Left lung (tissue), 10 donors: ENCODE data around the gene POFUT2. TPM values are rescaled to one million over a fixed set of nuclear protein-coding genes. Genes with fewer than 3 reads are reported as not detected.

Experiments used
- ATAC-seq: fragments of 200-7000 bp; cut with Tn5 transposase; one replicate; pipeline ENCODE4 v1.9.1; 2020; ENCODE audit warnings: moderate library complexity
- DNase-seq, 4 donors: peaks; one replicate each; pipeline ENCODE4 v3.0.0-alpha.2; 2013 to 2020
- H3K27ac ChIP-seq, 2 donors: fragments of 200-600 bp; sonication (generic) in 1 of 2; one replicate each; pipeline versions ENCODE4 v1.5.0 to v1.8.0; 2020 to 2021
- H3K27me3 ChIP-seq, 2 donors: fragments of 200-600 bp; sonication (generic) in 1 of 2; one replicate each; pipeline versions ENCODE4 v1.5.0 to v1.8.0; 2020 to 2021
- H3K36me3 ChIP-seq, 2 donors: fragments of 200-600 bp; sonication (generic) in 1 of 2; one replicate each; pipeline versions ENCODE4 v1.5.0 to v1.8.0; 2020 to 2021
- H3K4me1 ChIP-seq, 2 donors: fragments of 200-600 bp; one replicate each; pipeline ENCODE4 v1.8.0; 2021
- H3K4me3 ChIP-seq, 2 donors: fragments of 200-600 bp; sonication (generic) in 1 of 2; one replicate each; pipeline versions ENCODE4 v1.5.0 to v1.8.0; 2020 to 2021; ENCODE audit warnings: mild to moderate bottlenecking in 1 of 2
- H3K9me3 ChIP-seq, 2 donors: fragments of 200-600 bp; sonication (generic) in 1 of 2; one replicate each; pipeline versions ENCODE4 v1.5.0 to v1.8.0; 2020 to 2021
- intact Hi-C, 2 donors: fragments of 100-400 bp; cut with DNase I; formaldehyde crosslinking; loops; one replicate each; pipeline versions ENCODE4 v1.11.2 to v1.14.2; 2022
- polyA plus RNA-seq, 6 donors: library from polyadenylated mRNA; unstranded; fragments of 120-200 nt; gene quantifications; one replicate each; pipeline ENCODE4 v1.2.1, GENCODE V29; 2013; ENCODE audit not compliant: insufficient read length in 6 of 6
- total RNA-seq, 2 donors: library from RNA; stranded (reverse); fragmentation: NEBNext Ultra II Directional; extraction: Animal tissue kit (Norgen Biotek cat#: 25700); gene quantifications; one replicate each; pipeline ENCODE4 v1.2.1, GENCODE V29; 2021
- TF ChIP-seq, protein P1 (sequence below), 2 donors: fragments of 200-600 bp; sonication (generic) in 1 of 2; IDR thresholded peaks; one replicate each; pipeline versions ENCODE4 v1.5.0 to v1.8.0; 2021; ENCODE audit warnings: antibody characterized with exemption in 2 of 2
- donor health status: DM: no; HTN: yes; CAD: no.
- donor health status: DM: no; HTN: no; CAD: no.

The POFUT2 gene
- total and polyA plus RNA-seq, 8 donors: 30.4 to 44.2 (median 34.2) TPM

GRCh38 chr21:45291613-45292398 is 4.1 kb upstream of the POFUT2 start:
- DNase-seq (peak in 2 of 4 donors; percentile 30 to 75), ATAC-seq (no peak)
- Histone ChIP-seq H3K27ac (peak overlapping the region in 1 of 2 donors; percentile 91), H3K4me3 (no peak overlapping the region), H3K9me3 (no peaks in the 10 kb centered on the region), H3K4me1 (peaks cover 27 to 47% of the 10 kb centered on the region in 2 donors), H3K27me3 (no peaks in the 10 kb centered on the region), H3K36me3 (no peaks in the 10 kb centered on the region)
- intact Hi-C loops: loop anchor here in 1 of 2 donors (2.0 kb wide), 1 partner anchor 147 kb away; no protein-coding TSS in a partner anchor
- TF ChIP-seq, protein P1, sequence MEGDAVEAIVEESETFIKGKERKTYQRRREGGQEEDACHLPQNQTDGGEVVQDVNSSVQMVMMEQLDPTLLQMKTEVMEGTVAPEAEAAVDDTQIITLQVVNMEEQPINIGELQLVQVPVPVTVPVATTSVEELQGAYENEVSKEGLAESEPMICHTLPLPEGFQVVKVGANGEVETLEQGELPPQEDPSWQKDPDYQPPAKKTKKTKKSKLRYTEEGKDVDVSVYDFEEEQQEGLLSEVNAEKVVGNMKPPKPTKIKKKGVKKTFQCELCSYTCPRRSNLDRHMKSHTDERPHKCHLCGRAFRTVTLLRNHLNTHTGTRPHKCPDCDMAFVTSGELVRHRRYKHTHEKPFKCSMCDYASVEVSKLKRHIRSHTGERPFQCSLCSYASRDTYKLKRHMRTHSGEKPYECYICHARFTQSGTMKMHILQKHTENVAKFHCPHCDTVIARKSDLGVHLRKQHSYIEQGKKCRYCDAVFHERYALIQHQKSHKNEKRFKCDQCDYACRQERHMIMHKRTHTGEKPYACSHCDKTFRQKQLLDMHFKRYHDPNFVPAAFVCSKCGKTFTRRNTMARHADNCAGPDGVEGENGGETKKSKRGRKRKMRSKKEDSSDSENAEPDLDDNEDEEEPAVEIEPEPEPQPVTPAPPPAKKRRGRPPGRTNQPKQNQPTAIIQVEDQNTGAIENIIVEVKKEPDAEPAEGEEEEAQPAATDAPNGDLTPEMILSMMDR (IDR thresholded peaks at IDR 0.05): no peak

DNA sequence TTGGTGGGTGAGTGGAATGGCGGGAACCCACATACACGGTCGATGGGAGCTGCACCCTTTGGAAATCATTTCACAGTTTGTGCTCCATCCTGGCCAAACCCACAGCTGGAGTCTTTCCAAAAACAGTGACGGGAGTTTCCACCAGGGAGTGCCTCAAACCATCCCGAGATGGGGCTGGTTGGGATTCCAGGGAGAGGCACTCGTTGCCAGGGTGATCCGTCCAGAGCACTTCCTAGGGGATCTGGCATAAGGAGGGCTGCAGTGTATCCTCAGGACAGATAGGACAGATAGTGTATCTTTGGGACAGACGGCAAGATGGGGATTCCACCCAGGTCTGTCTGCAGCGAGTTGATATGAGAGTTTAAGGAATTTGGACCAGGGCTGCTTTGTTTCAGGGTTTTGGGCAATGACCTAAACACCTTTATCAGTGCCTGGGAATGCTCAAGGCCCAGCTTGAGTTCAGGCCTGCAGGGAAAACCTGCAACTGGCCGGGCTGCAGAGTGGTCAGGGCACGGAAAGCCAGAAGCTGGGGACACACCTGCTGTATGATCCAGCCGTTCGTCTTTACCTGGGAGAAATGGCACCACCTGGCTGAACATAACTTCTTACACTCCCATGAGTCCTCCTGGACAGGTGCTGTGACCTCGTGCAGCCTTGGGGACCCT is 3.4 kb upstream of the POFUT2 start:
- intact Hi-C loops: no loop called here
- H3K4me3 ChIP-seq: no peak overlapping the region
- TF ChIP-seq, protein P1 (IDR thresholded peaks at IDR 0.05): no peak
- H3K27me3 ChIP-seq: no peaks in the 10 kb centered on the region
- DNase-seq (peak in 1 of 4 donors; percentile 30), ATAC-seq (no peak)
- H3K36me3 ChIP-seq: no peaks in the 10 kb centered on the region
- H3K9me3 ChIP-seq: no peaks in the 10 kb centered on the region
- no peak overlapping the region for H3K27ac ChIP-seq
- peaks cover 31 to 54% of the 10 kb centered on the region in 2 donors for H3K4me1 ChIP-seq

GRCh38 chr21:45289655-45290515 is 2.2 kb upstream of the POFUT2 start:
- ATAC-seq (no peak), DNase-seq (peak in 1 of 4 donors; percentile 30)
- Histone ChIP-seq H3K4me1 (peaks cover 28 to 55% of the 10 kb centered on the region in 2 donors), H3K4me3 (no peak overlapping the region), H3K27me3 (no peaks in the 10 kb centered on the region), H3K36me3 (peaks cover 4 to 12% of the 10 kb centered on the region in 2 donors), H3K9me3 (no peaks in the 10 kb centered on the region), H3K27ac (no peak overlapping the region)
- intact Hi-C loops: loop anchor here in 1 of 2 donors (5.0 kb wide), 1 partner anchor 152 kb away; no protein-coding TSS in a partner anchor
- TF ChIP-seq, protein P1 (IDR thresholded peaks at IDR 0.05): no peak

GRCh38 chr21:45289134-45289533 is 1.4 kb upstream of the POFUT2 start:
- peaks cover 25 to 49% of the 10 kb centered on the region in 2 donors for H3K4me1 ChIP-seq
- H3K36me3 ChIP-seq: peaks cover 6 to 19% of the 10 kb centered on the region in 2 donors
- TF ChIP-seq, protein P1 (IDR thresholded peaks at IDR 0.05): no peak
- H3K27ac ChIP-seq: no peak overlapping the region
- DNase-seq: no peak
- H3K4me3 ChIP-seq: peak overlapping the region in 1 of 2 donors; percentile 56
- ATAC-seq: no peak
- intact Hi-C loops: loop anchor here in 1 of 2 donors (5.0 kb wide), 1 partner anchor 153 kb away; no protein-coding TSS in a partner anchor
- H3K9me3 ChIP-seq: no peaks in the 10 kb centered on the region
- no peaks in the 10 kb centered on the region for H3K27me3 ChIP-seq
